ENCODE results near the gene FGF11. TPM values are rescaled to one million over a fixed set of nuclear protein-coding genes. Genes with fewer than 3 reads are reported as not detected.

Gene FGF11
- total and polyA plus RNA-seq, 2 donors from 2014 or later = 1.4 to 7.7 TPM

DNA sequence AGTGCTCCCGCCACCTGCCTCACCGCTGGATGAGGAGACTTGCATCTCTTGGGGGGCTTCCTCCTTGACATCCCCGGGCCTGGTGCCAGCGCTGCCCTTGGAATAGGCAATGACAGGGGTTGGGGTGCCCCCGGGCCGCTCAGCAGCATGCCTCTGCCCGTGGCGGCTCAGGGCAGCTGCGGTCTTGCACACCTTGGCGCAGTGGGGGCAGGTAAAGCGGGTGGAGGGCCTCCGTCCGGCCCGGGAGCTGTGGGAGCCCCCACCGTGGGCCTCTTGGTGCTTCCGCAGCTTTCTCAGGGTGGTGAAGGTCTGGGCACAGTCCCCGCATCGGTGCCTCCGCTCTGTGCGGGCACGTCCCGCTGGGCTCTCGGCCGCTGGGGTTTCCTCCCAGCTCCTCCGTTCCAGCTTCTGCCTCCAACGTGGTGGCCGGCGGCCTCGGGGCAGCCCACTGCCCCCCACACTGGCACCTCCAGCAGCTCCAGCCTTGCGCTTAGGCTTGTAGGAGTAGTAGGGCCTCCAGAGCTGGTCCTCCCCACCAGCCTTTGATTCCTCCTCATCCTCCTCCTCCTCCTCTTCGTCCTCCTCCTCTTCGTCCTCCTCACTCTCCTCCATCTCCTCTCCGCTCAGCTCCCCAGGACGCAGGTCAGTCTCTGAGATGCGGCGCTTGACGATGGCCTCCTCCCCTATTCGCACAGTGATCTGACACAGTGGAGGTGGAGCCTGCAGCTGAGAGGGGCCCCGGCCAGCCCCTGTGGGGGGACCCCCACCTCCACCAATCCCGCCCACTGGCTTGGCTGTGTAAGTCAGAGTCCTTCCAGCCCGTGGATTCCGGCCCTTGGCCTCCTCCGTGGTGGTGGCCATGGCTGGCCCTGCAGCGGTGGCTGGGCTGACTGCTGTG is 23.4 kb downstream of the FGF11 start:
- FAIRE-seq (no peak), DNase-seq (peak in 1 of 5 donors; percentile 75)
- Histone ChIP-seq H3K4me1 (ENCODE audit: control insufficient read depth in 2 of 3, insufficient read depth in 2 of 3, low read depth in 1 of 3, low read length in 3 of 3) (peaks cover 0 to 4% (median 3%) of the 10 kb centered on the region in 3 donors), H3K36me3 (ENCODE audit: control insufficient read depth in 2 of 3, insufficient read depth in 3 of 3, low read length in 3 of 3) (peaks cover 0 to 9% (median 5%) of the 10 kb centered on the region in 3 donors), H3K4me3 (ENCODE audit: low read length in 3 of 3) (no peak overlapping the region), H3K9ac (ENCODE audit: low read length in 3 of 3) (no peak overlapping the region), H3K27ac (ENCODE audit: low read depth in 2 of 2, low read length in 2 of 2) (no peak overlapping the region), H3K27me3 (ENCODE audit: control insufficient read depth, insufficient read depth, low read length) (no peaks in the 10 kb centered on the region), H3K9me3 (ENCODE audit: control insufficient read depth in 2 of 3, insufficient read depth in 1 of 3, low read length in 3 of 3) (no peaks in the 10 kb centered on the region)
- intact Hi-C loops (cut with DNase I) = no loop called here
- TF ChIP-seq, protein P1, sequence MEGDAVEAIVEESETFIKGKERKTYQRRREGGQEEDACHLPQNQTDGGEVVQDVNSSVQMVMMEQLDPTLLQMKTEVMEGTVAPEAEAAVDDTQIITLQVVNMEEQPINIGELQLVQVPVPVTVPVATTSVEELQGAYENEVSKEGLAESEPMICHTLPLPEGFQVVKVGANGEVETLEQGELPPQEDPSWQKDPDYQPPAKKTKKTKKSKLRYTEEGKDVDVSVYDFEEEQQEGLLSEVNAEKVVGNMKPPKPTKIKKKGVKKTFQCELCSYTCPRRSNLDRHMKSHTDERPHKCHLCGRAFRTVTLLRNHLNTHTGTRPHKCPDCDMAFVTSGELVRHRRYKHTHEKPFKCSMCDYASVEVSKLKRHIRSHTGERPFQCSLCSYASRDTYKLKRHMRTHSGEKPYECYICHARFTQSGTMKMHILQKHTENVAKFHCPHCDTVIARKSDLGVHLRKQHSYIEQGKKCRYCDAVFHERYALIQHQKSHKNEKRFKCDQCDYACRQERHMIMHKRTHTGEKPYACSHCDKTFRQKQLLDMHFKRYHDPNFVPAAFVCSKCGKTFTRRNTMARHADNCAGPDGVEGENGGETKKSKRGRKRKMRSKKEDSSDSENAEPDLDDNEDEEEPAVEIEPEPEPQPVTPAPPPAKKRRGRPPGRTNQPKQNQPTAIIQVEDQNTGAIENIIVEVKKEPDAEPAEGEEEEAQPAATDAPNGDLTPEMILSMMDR (IDR thresholded peaks at IDR 0.05; ENCODE audit: borderline replicate concordance, extremely low read depth, insufficient read depth) = no peak

DNA sequence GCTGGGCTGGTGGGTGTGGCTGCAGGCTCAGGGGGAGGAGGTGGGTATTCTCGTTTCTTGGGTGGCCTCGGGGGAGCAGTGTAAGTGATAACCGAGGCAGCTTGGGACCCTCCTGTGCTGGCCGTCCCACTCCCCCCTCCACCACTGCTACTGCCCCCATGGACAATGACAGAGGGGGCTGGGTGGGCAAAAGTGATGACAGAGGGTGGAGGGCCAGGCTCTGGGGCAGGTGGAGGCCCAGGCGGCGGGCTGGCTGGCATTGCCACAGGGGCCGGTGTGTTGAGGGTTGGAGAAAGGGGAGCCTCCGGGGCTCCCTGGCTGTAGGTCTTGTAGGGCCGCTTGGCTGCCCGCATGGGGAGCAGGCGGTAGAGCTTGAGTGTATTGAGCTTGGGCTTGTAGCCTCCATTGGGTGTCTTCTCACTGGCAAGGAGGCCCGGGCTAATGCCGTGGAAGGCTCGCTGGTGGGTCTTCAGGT is 24.1 kb downstream of the FGF11 start:
- no peak overlapping the region for H3K9ac ChIP-seq (ENCODE audit: low read length in 3 of 3)
- H3K4me1 ChIP-seq (ENCODE audit: control insufficient read depth in 2 of 3, insufficient read depth in 2 of 3, low read depth in 1 of 3, low read length in 3 of 3) = peaks cover 0 to 4% (median 3%) of the 10 kb centered on the region in 3 donors
- FAIRE-seq = no peak
- H3K4me3 ChIP-seq (ENCODE audit: low read length in 3 of 3) = no peak overlapping the region
- no peak overlapping the region for H3K27ac ChIP-seq (ENCODE audit: low read depth in 2 of 2, low read length in 2 of 2)
- intact Hi-C loops (cut with DNase I) = no loop called here
- H3K36me3 ChIP-seq (ENCODE audit: control insufficient read depth in 2 of 3, insufficient read depth in 3 of 3, low read length in 3 of 3) = peaks cover 0 to 9% (median 5%) of the 10 kb centered on the region in 3 donors
- TF ChIP-seq, protein P1 (IDR thresholded peaks at IDR 0.05; ENCODE audit: borderline replicate concordance, extremely low read depth, insufficient read depth) = no peak
- H3K27me3 ChIP-seq (ENCODE audit: control insufficient read depth, insufficient read depth, low read length) = no peaks in the 10 kb centered on the region
- H3K9me3 ChIP-seq (ENCODE audit: control insufficient read depth in 2 of 3, insufficient read depth in 1 of 3, low read length in 3 of 3) = no peaks in the 10 kb centered on the region
- DNase-seq = no peak

DNA sequence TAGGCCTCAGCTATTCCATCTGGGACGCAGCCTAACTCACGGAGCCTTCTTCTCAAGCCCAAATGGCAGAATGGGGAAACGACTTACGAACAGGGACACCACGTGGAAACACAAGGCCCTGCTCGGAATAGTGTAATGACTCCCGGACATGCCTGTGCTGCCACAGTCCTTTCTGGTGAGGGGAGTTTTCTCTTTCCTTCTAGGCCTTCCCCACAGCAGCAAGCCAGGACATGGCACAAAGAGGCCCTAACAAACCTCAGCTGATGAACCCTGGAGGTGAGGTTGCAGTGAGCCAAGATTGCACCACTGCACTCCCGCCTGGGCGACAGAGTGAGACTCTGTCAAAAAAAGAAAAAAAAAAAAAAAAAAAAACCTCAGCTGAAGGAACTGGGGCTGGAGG is 24.8 kb downstream of the FGF11 start:
- intact Hi-C loops (cut with DNase I) = no loop called here
- FAIRE-seq = no peak

More for the DNA sequence above, 24.8 kb downstream of the FGF11 start:
- Histone ChIP-seq H3K4me3 (ENCODE audit: low read length in 3 of 3) (no peak overlapping the region), H3K9me3 (ENCODE audit: control insufficient read depth in 2 of 3, insufficient read depth in 1 of 3, low read length in 3 of 3) (no peaks in the 10 kb centered on the region), H3K36me3 (ENCODE audit: control insufficient read depth in 2 of 3, insufficient read depth in 3 of 3, low read length in 3 of 3) (peaks cover 0 to 9% (median 5%) of the 10 kb centered on the region in 3 donors), H3K9ac (ENCODE audit: low read length in 3 of 3) (no peak overlapping the region), H3K4me1 (ENCODE audit: control insufficient read depth in 2 of 3, insufficient read depth in 2 of 3, low read depth in 1 of 3, low read length in 3 of 3) (peaks cover 0 to 6% (median 4%) of the 10 kb centered on the region in 3 donors), H3K27me3 (ENCODE audit: control insufficient read depth, insufficient read depth, low read length) (no peaks in the 10 kb centered on the region), H3K27ac (ENCODE audit: low read depth in 2 of 2, low read length in 2 of 2) (no peak overlapping the region)
- TF ChIP-seq, protein P1 (IDR thresholded peaks at IDR 0.05; ENCODE audit: borderline replicate concordance, extremely low read depth, insufficient read depth) = no peak
- DNase-seq = no peak

Data from kidney (tissue), 14 donors.